GM08714 (cell line): ENCODE measurements around the gene PBXIP1.
"Not testable (repeated sequence)": the region's sequence is repeated elsewhere in the genome, so short reads cannot be mapped to it uniquely, and the experiment has no call there.

Experiments
- H3K4me3 ChIP-seq: fragments of 200-500 bp; sonication (Bioruptor generic); 2 replicates; pipeline ENCODE4 v1.5.1; 2014; ENCODE audit warnings: mild to moderate bottlenecking, low read length, inconsistent platforms
- ZNF274 ChIP-seq: IDR thresholded peaks from 2 replicates; pipeline ENCODE4 v1.6.1; 2012; ENCODE audit warnings: mild to moderate bottlenecking, low read depth, low read length

PBXIP1 gene

GRCh38 chr1:154998818-154999570, 43.1 kb upstream of the PBXIP1 start:
- TF ChIP-seq ZNF274: no peak
- H3K4me3 ChIP-seq: peak overlapping the region; percentile 18; the same call in 1 of the 2 replicates

GRCh38 chr1:154998201-154998780, 42.4 kb upstream of the PBXIP1 start:
- no peak overlapping the region; the same call in 1 of the 2 replicates for H3K4me3 ChIP-seq
- TF ChIP-seq ZNF274: no peak

GRCh38 chr1:154996966-154997701, 41.2 kb upstream of the PBXIP1 start:
- TF ChIP-seq ZNF274: no peak
- H3K4me3 ChIP-seq: no peak overlapping the region

GRCh38 chr1:154995301-154995983, 39.5 kb upstream of the PBXIP1 start:
- not testable (repeated sequence) for H3K4me3 ChIP-seq

GRCh38 chr1:154994591-154994990, 38.7 kb upstream of the PBXIP1 start:
- TF ChIP-seq ZNF274: no peak
- H3K4me3 ChIP-seq: no peak overlapping the region

GRCh38 chr1:154994269-154994587, 38.3 kb upstream of the PBXIP1 start:
- H3K4me3 ChIP-seq: no peak overlapping the region
- no peak for TF ChIP-seq ZNF274

- no peak for TF ChIP-seq ZNF274
- H3K4me3 ChIP-seq: no peak within 1 kb of the TSS
Measured at GRCh38 chr1:154993572-154994268, 37.8 kb upstream of the PBXIP1 start, which contains the start of gene LENEP. LENEP (plus strand) TSS chr1:154993586; CDS start chr1:154993608, 22 bp downstream.

- no peak for TF ChIP-seq ZNF274
- no peak overlapping the region for H3K4me3 ChIP-seq
Measured at GRCh38 chr1:154992721-154993571, 37.0 kb upstream of the PBXIP1 start.

- no peak for TF ChIP-seq ZNF274
- H3K4me3 ChIP-seq: no peak overlapping the region
Measured at GRCh38 chr1:154990276-154990675, 34.4 kb upstream of the PBXIP1 start.

- H3K4me3 ChIP-seq: no peak overlapping the region
- no peak for TF ChIP-seq ZNF274
Measured at GRCh38 chr1:154989195-154989860, 33.4 kb upstream of the PBXIP1 start.

GRCh38 chr1:154988058-154988954, 32.4 kb upstream of the PBXIP1 start:
- H3K4me3 ChIP-seq: no peak overlapping the region
- TF ChIP-seq ZNF274: no peak

- no peak overlapping the region for H3K4me3 ChIP-seq
- no peak for TF ChIP-seq ZNF274
Measured at GRCh38 chr1:154987326-154987725, 31.4 kb upstream of the PBXIP1 start.

- H3K4me3 ChIP-seq: not testable (repeated sequence)
Measured at GRCh38 chr1:154986736-154987135, 30.8 kb upstream of the PBXIP1 start.
